Lower lobe of right lung (tissue), 2 donors: ENCODE measurements around the gene PALM3. TPM values are rescaled to one million over a fixed set of nuclear protein-coding genes. Genes with fewer than 3 reads are reported as not detected.
"Not testable (repeated sequence)": the region's sequence is repeated elsewhere in the genome, so short reads cannot be mapped to it uniquely, and the experiment has no call there.

Source experiments
- ATAC-seq, 2 donors: fragments of 200-7000 bp; cut with Tn5 transposase; one replicate each; pipeline ENCODE4 v1.9.1; 2020 to 2022; ENCODE audit warnings: mild to moderate bottlenecking in 2 of 2, moderate library complexity in 2 of 2
- DNase-seq: peaks from one replicate; pipeline ENCODE4 v3.0.0-alpha.2; 2020
- H3K27ac ChIP-seq: fragments of 200-600 bp; one replicate; pipeline ENCODE4 v1.8.0; 2022
- H3K27me3 ChIP-seq: fragments of 200-600 bp; one replicate; pipeline ENCODE4 v1.8.0; 2022; ENCODE audit warnings: low read depth
- H3K36me3 ChIP-seq: fragments of 200-600 bp; one replicate; pipeline ENCODE4 v1.8.0; 2022; ENCODE audit warnings: mild to moderate bottlenecking
- H3K4me1 ChIP-seq: fragments of 200-600 bp; one replicate; pipeline ENCODE4 v1.8.0; 2022
- H3K4me3 ChIP-seq: fragments of 200-600 bp; one replicate; pipeline ENCODE4 v1.8.0; 2022; ENCODE audit warnings: mild to moderate bottlenecking
- H3K9me3 ChIP-seq: fragments of 200-600 bp; one replicate; pipeline ENCODE4 v1.8.0; 2022
- CTCF ChIP-seq: fragments of 200-600 bp; IDR thresholded peaks from one replicate; pipeline ENCODE4 v1.8.0; 2022; ENCODE audit warnings: antibody characterized with exemption, mild to moderate bottlenecking
- intact Hi-C: fragments of 100-400 bp; cut with DNase I; formaldehyde crosslinking; loops from one replicate; pipeline ENCODE4 v1.11.0; 2022
- total RNA-seq: library from RNA; stranded (reverse); fragmentation: NEBNext Ultra II Directional; extraction: Animal tissue kit (Norgen Biotek cat#: 25700); gene quantifications from one replicate; pipeline ENCODE4 v1.2.1, GENCODE V29; 2021
- donor health status: DM: no; HTN: yes; CAD: no; lungs with severe emphysema.

PALM3 gene
- total RNA-seq, 1 donor from 2014 or later: 7.7 TPM

- H3K27me3 ChIP-seq, DNase-seq, H3K4me3 ChIP-seq, intact Hi-C loops, H3K9me3 ChIP-seq: not testable (repeated sequence)
- H3K27ac ChIP-seq: peak overlapping the region; percentile 65
- peak; percentile 84 to 86 for ATAC-seq
- peak; percentile 57 for TF ChIP-seq CTCF
- H3K4me1 ChIP-seq: peaks cover 10% of the 10 kb centered on the region
- H3K36me3 ChIP-seq: peaks cover 21% of the 10 kb centered on the region
Measured at GRCh38 chr19:14042659-14043608, 18.9 kb downstream of the PALM3 start.

GRCh38 chr19:14039181-14039580 is 22.7 kb downstream of the PALM3 start:
- Histone ChIP-seq H3K4me1 (peaks cover 10% of the 10 kb centered on the region), H3K27ac (no peak overlapping the region), H3K36me3 (peaks cover 14% of the 10 kb centered on the region), H3K9me3 (no peaks in the 10 kb centered on the region), H3K27me3 (no peaks in the 10 kb centered on the region), H3K4me3 (no peak overlapping the region)
- no peak for TF ChIP-seq CTCF
- DNase-seq (no peak), ATAC-seq (no peak)
- intact Hi-C loops: no loop called here

GRCh38 chr19:14035706-14036105 is 26.2 kb downstream of the PALM3 start:
- ATAC-seq: no peak

DNA sequence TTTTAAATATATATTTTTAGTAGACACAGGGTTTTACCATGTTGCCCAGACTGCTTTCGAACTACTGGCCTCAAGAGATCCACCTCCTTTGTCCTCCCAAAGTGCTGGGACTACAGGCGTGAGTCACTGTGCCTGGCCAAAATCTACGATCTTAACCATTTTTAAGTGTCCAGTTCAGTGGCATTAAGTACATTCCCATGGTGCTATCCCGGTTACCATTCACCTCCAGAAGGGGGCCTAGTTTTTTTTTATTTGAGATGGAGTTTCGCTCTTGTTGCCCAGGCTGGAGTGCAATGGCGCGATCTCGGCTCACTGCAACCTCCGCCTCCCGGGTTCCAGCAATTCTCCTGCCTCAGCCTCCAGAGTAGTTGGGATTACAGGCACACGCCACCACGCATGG is 26.7 kb downstream of the PALM3 start:
- H3K4me3 ChIP-seq, H3K27ac ChIP-seq, H3K36me3 ChIP-seq, intact Hi-C loops, ATAC-seq, DNase-seq, H3K9me3 ChIP-seq, H3K27me3 ChIP-seq, H3K4me1 ChIP-seq: not testable (repeated sequence)

More at GRCh38 chr19:14035706-14036105, 26.2 kb downstream of the PALM3 start:
- DNase-seq: no peak
- Histone ChIP-seq H3K27ac (no peak overlapping the region), H3K9me3 (no peaks in the 10 kb centered on the region), H3K27me3 (no peaks in the 10 kb centered on the region), H3K4me3 (no peak overlapping the region), H3K4me1 (peaks cover 6% of the 10 kb centered on the region), H3K36me3 (peaks cover 8% of the 10 kb centered on the region)
- no peak for TF ChIP-seq CTCF
- intact Hi-C loops: no loop called here

GRCh38 chr19:14033946-14034345 is 27.9 kb downstream of the PALM3 start:
- Histone ChIP-seq H3K4me1 (peaks cover 6% of the 10 kb centered on the region), H3K9me3 (no peaks in the 10 kb centered on the region), H3K27ac (no peak overlapping the region), H3K36me3 (no peaks in the 10 kb centered on the region), H3K27me3 (no peaks in the 10 kb centered on the region), H3K4me3 (no peak overlapping the region)
- no peak for TF ChIP-seq CTCF
- ATAC-seq (no peak), DNase-seq (no peak)
- intact Hi-C loops: no loop called here
